MCF 10A (cell line): ENCODE results near the gene SLC6A7. TPM values are rescaled to one million over a fixed set of nuclear protein-coding genes. Genes with fewer than 3 reads are reported as not detected.

ENCODE experiments used
- BruUV-seq: library from RNA; stranded (reverse); fragments of 400-500 nt; replicated peaks from 2 replicates; lab custom pipeline; 2021; lab: Mats Ljungman, UMichigan
- CTCF ChIA-PET: fragments of 300-600 bp; sonication (Branson Sonifier 250); formaldehyde crosslinking; extraction: SDS; loops from one replicate; lab custom pipeline; 2021; ENCODE audit warnings: antibody characterized with exemption, inconsistent platforms; lab: Yijun Ruan, JAX
- POLR2A ChIA-PET: fragments of 300-600, 350-650 bp; sonication (Branson Sonifier 250); formaldehyde crosslinking; extraction: SDS; loops from one replicate; lab custom pipeline; 2020; ENCODE audit warnings: antibody characterized with exemption, inconsistent platforms; lab: Yijun Ruan, JAX
- DNase-seq: peaks from one replicate; pipeline ENCODE4 v3.0.0-alpha.2; 2018; ENCODE audit not compliant: unreplicated experiment
- H3K27ac Mint-ChIP-seq: one replicate; pipeline ENCODE4 v1.8.0; 2022; ENCODE audit warnings: mild to moderate bottlenecking, low read depth, mixed read lengths; ENCODE audit not compliant: unreplicated experiment
- H3K27me3 Mint-ChIP-seq: one replicate; pipeline ENCODE4 v1.8.0; 2022; ENCODE audit warnings: mixed read lengths; ENCODE audit not compliant: insufficient read depth, unreplicated experiment
- H3K36me3 Mint-ChIP-seq: one replicate; pipeline ENCODE4 v1.8.0; 2022; ENCODE audit warnings: mild to moderate bottlenecking, moderate library complexity, mixed read lengths; ENCODE audit not compliant: insufficient read depth, unreplicated experiment
- H3K4me1 Mint-ChIP-seq: one replicate; pipeline ENCODE4 v1.8.0; 2022; ENCODE audit warnings: mixed read lengths; ENCODE audit not compliant: insufficient read depth, unreplicated experiment
- H3K4me3 Mint-ChIP-seq: one replicate; pipeline ENCODE4 v1.8.0; 2022; ENCODE audit warnings: mild to moderate bottlenecking, moderate library complexity, mixed read lengths; ENCODE audit not compliant: unreplicated experiment
- H3K9me3 Mint-ChIP-seq: one replicate; pipeline ENCODE4 v1.8.0; 2022; ENCODE audit warnings: mixed read lengths; ENCODE audit not compliant: unreplicated experiment
- CTCF ChIP-seq: fragments of 200-600 bp; IDR thresholded peaks from one replicate; pipeline ENCODE4 v1.8.0; 2022; ENCODE audit warnings: antibody characterized with exemption, mild to moderate bottlenecking; ENCODE audit not compliant: unreplicated experiment
- intact Hi-C: fragments of 100-400 bp; cut with micrococcal nuclease; formaldehyde crosslinking; loops from 2 replicates; pipeline ENCODE4 v1.14.1; 2022
- total RNA-seq: library from RNA; stranded (reverse); gene quantifications from 2 replicates; pipeline ENCODE4 v1.2.3, GENCODE V29; 2022

SLC6A7 gene
- total RNA-seq, 1 experiment from 2014 or later = not detected

GRCh38 chr5:150142185-150142958 lies 47.5 kb upstream of the SLC6A7 start:
- peaks cover 54% of the 10 kb centered on the region for H3K4me1 Mint-ChIP-seq
- no peak for DNase-seq
- no peaks in the 10 kb centered on the region for H3K36me3 Mint-ChIP-seq
- no peak for TF ChIP-seq CTCF
- BruUV-seq = TSS peak; percentile 51
- intact Hi-C loops = no loop called here
- ChIA-PET POLR2A (interaction anchor here (0.9 kb wide), 2 partner anchors 16 to 63 kb away, joined by 4 read pairs; no protein-coding TSS in a partner anchor), CTCF (interaction anchor here (0.6 to 4.3 kb wide), 6 partner anchors 9 to 208 kb away, joined by 3 to 29 read pairs (median 4); no protein-coding TSS in a partner anchor)
- peak overlapping the region; percentile 89 for H3K27ac Mint-ChIP-seq
- no peaks in the 10 kb centered on the region for H3K9me3 Mint-ChIP-seq
- peak overlapping the region; percentile 35 for H3K4me3 Mint-ChIP-seq
- no peaks in the 10 kb centered on the region for H3K27me3 Mint-ChIP-seq

GRCh38 chr5:150142959-150143349 lies 46.9 kb upstream of the SLC6A7 start:
- intact Hi-C loops = no loop called here
- no TSS peak for BruUV-seq
- peak overlapping the region; percentile 35 for H3K4me3 Mint-ChIP-seq
- peak; percentile 96 for DNase-seq
- no peak for TF ChIP-seq CTCF
- CTCF ChIA-PET = interaction anchor here (0.6 to 4.0 kb wide), 9 partner anchors 9 to 1959 kb away, joined by 3 to 26 read pairs (median 3); no protein-coding TSS in a partner anchor
- peaks cover 48% of the 10 kb centered on the region for H3K4me1 Mint-ChIP-seq
- no peaks in the 10 kb centered on the region for H3K9me3 Mint-ChIP-seq
- peak overlapping the region; percentile 89 for H3K27ac Mint-ChIP-seq
- POLR2A ChIA-PET = interaction anchor here (0.6 to 0.9 kb wide), 6 partner anchors 13 to 901 kb away, joined by 3 to 4 read pairs (median 4); no protein-coding TSS in a partner anchor
- no peaks in the 10 kb centered on the region for H3K36me3 Mint-ChIP-seq
- no peaks in the 10 kb centered on the region for H3K27me3 Mint-ChIP-seq

GRCh38 chr5:150143350-150144245 lies 46.3 kb upstream of the SLC6A7 start:
- Mint-ChIP-seq H3K9me3 (no peaks in the 10 kb centered on the region), H3K27me3 (no peaks in the 10 kb centered on the region), H3K4me1 (peaks cover 42% of the 10 kb centered on the region), H3K36me3 (no peaks in the 10 kb centered on the region), H3K27ac (peak overlapping the region; percentile 89), H3K4me3 (peak overlapping the region; percentile 35)
- DNase-seq = peak; percentile 96
- intact Hi-C loops = no loop called here
- BruUV-seq = TSS peak; percentile 50
- ChIA-PET CTCF (interaction anchor here (0.6 to 4.0 kb wide), 9 partner anchors 9 to 1960 kb away, joined by 3 to 26 read pairs (median 3); no protein-coding TSS in a partner anchor), POLR2A (interaction anchor here (0.6 to 0.9 kb wide), 7 partner anchors 14 to 902 kb away, joined by 3 to 5 read pairs (median 4); no protein-coding TSS in a partner anchor)
- TF ChIP-seq CTCF = no peak
